H7 (cell line): ENCODE data around the gene RASA4B. TPM values are rescaled to one million over a fixed set of nuclear protein-coding genes. Genes with fewer than 3 reads are reported as not detected.
A peak's percentile ranks its signal among the peaks of the same experiment; 100 is the strongest.

Experiments
- DNase-seq: peaks from one replicate; pipeline ENCODE4 v3.0.0; 2012
- H3K27me3 ChIP-seq: 2 replicates; pipeline ENCODE4 v1.6.0; 2011; ENCODE audit warnings: mild to moderate bottlenecking, low read length; ENCODE audit not compliant: control insufficient read depth, insufficient read depth
- H3K36me3 ChIP-seq: replicated peaks from 2 replicates; pipeline ENCODE4 v1.5.1; 2011; ENCODE audit warnings: low read length; ENCODE audit not compliant: control insufficient read depth, insufficient read depth
- H3K4me3 ChIP-seq: 2 replicates; pipeline ENCODE4 v1.5.1; 2011; ENCODE audit warnings: low read depth, mild to moderate bottlenecking, control low read depth, low read length, moderate library complexity; ENCODE audit not compliant: insufficient read depth
- total RNA-seq: library from RNA; depleted of rRNA; stranded (reverse); fragments of >200 nt; shearing (Covaris generic); gene quantifications from 2 replicates; pipeline ENCODE4 v1.2.3, GENCODE V29; 2014

The RASA4B gene
- total RNA-seq, 1 experiment from 2014 or later = 3.2 TPM

DNA sequence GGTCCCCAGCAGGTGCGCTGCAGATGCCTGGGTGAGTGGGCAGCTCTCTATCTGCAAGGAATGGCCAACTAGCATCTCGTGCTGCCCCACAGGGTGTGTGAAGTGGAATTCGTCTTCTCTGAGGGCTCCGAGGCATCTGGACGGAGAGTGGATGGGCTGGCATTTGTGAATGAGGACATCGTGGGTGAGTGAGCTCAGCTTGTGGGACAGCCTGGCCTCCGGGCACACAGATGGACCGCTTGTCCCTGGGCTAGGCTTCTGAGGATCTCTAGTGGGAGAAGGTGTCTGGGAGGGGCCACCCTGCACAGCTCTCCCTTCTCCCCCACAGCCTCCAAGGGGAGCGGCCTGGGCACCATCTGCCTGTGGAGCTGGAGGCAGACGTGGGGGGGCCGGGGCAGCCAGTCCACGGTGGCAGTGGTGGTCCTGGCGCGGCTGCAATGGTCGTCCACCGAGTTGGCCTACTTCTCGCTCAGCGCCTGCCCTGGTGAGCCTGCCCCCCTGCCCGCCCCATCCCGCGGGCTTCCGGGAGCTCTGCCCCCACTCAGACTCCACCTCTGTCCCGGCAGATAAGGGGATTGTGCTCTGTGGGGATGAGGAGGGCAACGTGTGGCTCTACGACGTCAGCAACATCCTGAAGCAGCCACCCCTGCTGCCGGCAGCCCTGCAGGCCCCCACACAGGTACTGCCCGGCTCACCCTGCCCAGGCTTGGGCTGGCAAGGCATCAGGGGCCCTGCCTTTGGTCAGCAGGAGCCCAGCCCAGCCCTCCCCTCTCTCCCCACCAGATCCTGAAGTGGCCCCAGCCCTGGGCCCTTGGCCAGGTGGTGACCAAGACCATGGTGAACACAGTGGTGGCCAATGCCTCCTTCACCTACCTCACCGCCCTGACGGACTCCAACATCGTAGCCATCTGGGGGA lies 45.2 kb downstream of the RASA4B start:
- Histone ChIP-seq H3K27me3 (no peaks in the 10 kb centered on the region), H3K36me3 (peaks cover 4% of the 10 kb centered on the region), H3K4me3 (no peak overlapping the region)
- DNase-seq = no peak

- H3K36me3 ChIP-seq = peaks cover 4% of the 10 kb centered on the region
- no peaks in the 10 kb centered on the region for H3K27me3 ChIP-seq
- H3K4me3 ChIP-seq = no peak overlapping the region
- no peak for DNase-seq
These were observed 45.8 kb downstream of the RASA4B start for GRCh38 chr7:102471791-102472125.

DNA sequence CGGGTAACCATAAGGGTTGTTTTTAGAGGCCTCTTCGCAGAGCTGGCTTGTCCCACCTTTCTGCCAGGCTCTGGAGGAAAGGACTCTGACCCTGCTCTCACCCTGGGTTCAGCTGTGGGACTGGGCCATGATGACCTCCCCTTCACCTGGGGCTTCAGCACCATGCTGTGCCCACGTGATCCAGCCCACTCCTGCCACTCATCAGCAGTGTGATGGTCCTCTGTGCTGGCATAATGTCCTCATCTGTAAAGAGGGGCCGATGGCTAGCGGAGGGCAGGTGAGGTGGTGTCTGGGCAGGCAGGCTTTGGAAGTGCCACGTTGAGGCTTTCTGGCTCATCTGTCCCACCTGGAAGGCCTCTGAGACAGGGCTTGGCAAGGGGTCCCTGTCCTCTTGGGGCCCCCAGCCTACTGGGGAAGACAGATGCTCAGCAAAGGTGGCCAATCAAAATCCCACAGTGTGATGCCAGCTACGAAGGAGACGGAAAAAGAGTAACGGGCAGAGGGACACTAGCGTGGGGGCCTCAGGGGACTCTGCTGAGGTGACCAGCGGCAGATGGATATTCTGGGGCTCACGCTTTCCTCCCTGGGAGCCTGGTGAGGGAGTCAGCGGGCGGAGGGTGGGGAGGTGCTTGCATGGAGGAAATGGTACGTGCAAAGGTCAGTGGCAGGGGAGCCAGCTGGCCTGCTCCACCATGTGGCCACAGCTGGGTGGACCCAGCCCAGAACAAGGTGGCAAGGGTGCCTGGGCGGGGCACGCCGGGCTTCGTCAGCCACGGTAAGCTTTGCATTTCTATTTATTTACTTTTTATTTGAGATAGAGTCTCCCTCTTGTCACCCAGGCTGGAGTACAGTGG lies 47.4 kb downstream of the RASA4B start:
- H3K27me3 ChIP-seq = no peaks in the 10 kb centered on the region
- peaks cover 4% of the 10 kb centered on the region for H3K36me3 ChIP-seq
- DNase-seq = no peak
- no peak overlapping the region for H3K4me3 ChIP-seq

DNA sequence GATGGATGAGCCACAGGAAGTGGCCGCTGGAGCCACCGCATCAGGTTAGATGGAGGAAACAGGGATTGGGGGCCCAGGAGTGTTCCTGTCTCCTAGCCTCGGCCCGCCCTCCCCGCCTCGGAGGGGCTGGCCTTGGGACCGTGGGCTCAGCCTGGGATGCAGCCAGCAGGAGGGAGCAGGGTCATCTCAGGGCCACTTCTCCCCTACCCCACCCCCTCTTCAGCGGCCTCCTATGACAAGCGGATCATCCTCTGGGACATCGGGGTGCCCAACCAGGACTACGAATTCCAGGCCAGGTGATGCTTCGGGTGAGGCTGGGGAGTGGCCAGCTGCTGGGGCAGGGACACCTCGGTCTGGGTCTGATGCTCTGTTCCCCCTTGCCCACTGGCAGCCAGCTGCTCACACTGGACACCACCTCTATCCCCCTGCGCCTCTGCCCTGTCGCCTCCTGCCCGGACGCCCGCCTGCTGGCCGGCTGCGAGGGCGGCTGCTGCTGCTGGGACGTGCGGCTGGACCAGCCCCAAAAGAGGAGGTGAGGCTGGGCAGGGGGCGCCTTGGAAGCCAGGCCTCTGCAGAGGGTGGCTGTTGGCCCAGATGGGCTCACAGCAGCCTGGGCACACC lies 48.1 kb downstream of the RASA4B start:
- Histone ChIP-seq H3K4me3 (no peak overlapping the region), H3K36me3 (peaks cover 4% of the 10 kb centered on the region), H3K27me3 (no peaks in the 10 kb centered on the region)
- DNase-seq = no peak

DNA sequence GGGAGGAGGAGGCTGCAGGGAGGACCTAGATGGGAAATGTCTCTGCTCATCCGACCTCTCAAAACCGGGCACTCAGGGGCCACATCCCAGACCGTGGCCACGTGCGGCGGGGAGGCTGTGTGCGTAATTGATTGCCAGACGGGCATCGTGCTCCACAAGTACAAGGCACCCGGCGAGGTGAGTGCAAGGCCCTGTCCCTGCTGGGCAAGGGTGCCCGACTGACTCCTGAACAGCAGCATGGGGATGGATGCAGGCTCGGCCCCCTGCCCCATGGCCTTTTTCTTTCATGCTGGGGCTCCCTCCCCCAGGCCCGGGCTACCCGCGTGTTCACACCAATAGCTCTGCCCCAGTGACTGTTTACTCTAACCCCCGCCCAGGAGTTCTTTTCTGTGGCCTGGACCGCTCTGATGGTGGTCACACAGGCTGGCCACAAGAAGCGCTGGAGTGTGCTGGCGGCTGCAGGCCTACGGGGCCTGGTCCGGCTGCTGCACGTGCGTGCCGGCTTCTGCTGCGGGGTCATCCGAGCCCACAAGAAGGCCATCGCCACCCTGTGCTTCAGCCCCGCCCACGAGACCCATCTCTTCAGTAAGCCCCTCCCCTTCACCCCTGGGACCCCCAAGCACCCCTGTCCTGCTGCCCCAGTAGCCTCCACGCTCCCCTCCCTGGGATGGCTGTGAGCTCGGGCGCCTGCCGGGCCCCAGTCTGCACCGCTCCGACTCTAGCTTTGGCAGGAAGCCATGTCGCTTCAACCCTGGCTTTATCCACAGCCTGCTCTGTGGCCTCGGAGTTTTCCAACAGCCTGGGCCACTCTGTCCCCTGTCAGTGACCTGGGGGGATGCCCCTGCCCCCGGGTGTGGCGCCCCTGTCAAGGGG lies 48.9 kb downstream of the RASA4B start:
- peaks cover 4% of the 10 kb centered on the region for H3K36me3 ChIP-seq
- DNase-seq = peak; percentile 69

GRCh38 chr7:102467581-102468477 lies 49.7 kb downstream of the RASA4B start:
- Histone ChIP-seq H3K4me3 (no peak overlapping the region), H3K36me3 (peaks cover 4% of the 10 kb centered on the region), H3K27me3 (no peaks in the 10 kb centered on the region)
- DNase-seq = no peak

More for the DNA sequence above, 48.9 kb downstream of the RASA4B start:
- no peaks in the 10 kb centered on the region for H3K27me3 ChIP-seq
- no peak overlapping the region for H3K4me3 ChIP-seq

- Histone ChIP-seq H3K27me3 (no peaks in the 10 kb centered on the region), H3K4me3 (no peak overlapping the region), H3K36me3 (peaks cover 2% of the 10 kb centered on the region; the same call in 1 of the 2 replicates)
- DNase-seq = no peak
These were observed 51.5 kb downstream of the RASA4B start for GRCh38 chr7:102466097-102466496.

GRCh38 chr7:102464577-102465280 lies 52.8 kb downstream of the RASA4B start, which contains the start of the genes ALKBH4 and LRWD1:
Gene ALKBH4, minus strand, starts transcription at chr7:102464863. Its CDS starts 27 bp downstream, at chr7:102464836.
Gene LRWD1, plus strand, starts transcription at chr7:102464984. Its CDS starts 97 bp downstream, at chr7:102465081.
- peak within 1 kb of the TSS; percentile 96 for H3K4me3 ChIP-seq

DNA sequence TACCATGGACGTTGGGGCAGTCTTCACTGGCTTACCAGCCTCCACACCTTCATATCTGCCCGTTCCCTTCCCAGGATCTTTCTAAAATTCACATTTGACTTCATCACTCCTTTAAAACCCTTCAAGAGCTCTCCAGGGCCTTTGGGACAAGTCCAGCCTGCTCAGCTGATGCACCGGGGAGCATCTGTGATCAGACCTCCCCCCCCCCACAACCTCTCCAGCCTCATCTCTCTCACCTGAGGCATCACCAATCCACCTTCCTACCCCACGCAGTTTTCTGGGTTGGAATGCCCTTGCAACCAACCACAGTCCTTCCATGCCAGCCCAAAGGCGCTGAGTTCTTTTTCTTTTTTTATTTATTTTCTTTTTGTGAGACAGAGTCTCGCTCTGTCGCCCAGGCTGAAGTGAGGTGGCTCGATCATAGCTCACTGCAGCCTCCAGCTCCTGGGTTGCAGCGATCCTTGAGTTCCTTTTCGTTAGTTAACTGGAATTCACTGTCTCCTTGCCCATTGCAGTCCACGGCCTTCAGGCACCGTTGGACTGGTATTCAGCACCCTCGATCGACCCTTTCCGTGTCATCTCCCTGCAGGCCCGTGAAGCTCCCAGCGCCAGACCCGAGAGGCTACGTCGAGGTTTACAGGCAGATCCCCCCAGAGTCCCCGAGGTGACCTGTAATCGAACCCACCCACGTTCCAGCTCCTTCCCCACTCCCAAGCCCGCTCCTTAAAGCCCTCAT lies 53.6 kb downstream of the RASA4B start:
- no peak for DNase-seq
- Histone ChIP-seq H3K4me3 (peak overlapping the region; percentile 96), H3K36me3 (peaks cover 3% of the 10 kb centered on the region), H3K27me3 (no peaks in the 10 kb centered on the region)

More at GRCh38 chr7:102464577-102465280, 52.8 kb downstream of the RASA4B start, which contains the start of the genes ALKBH4 and LRWD1:
- peak; percentile 100 for DNase-seq
- Histone ChIP-seq H3K36me3 (peaks cover 2% of the 10 kb centered on the region; the same call in 1 of the 2 replicates), H3K27me3 (no peaks in the 10 kb centered on the region)

DNA sequence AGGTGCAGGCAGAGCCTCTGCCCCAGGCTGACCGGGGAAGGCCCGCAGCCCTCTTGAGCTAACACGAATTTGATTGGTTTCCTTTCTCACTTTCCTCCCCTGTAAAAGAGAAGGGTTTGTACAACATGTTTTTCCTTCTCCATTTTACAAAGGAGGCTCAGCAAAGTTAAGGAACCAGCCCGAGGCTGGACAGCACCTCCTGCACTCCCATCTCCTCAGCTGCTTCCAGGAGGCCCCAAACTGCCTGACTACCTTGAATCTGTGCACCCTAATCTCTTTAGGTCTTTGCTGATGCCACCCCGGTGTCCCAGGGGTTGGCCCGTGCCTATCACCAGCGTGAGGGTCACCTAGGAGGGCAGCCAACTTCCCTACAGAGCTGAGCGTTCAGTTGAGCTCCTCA lies 57.1 kb downstream of the RASA4B start:
- no peak for DNase-seq
- Histone ChIP-seq H3K36me3 (peaks cover 9% of the 10 kb centered on the region), H3K27me3 (no peaks in the 10 kb centered on the region), H3K4me3 (no peak overlapping the region)

- DNase-seq = no peak
These were observed 58.2 kb downstream of the RASA4B start for GRCh38 chr7:102459221-102459844.

More at GRCh38 chr7:102459221-102459844, 58.2 kb downstream of the RASA4B start:
- Histone ChIP-seq H3K27me3 (no peaks in the 10 kb centered on the region), H3K4me3 (no peak overlapping the region), H3K36me3 (peaks cover 9% of the 10 kb centered on the region)
